ENCODE measurements around the gene KCNIP3.
"Not testable (repeated sequence)": the region's sequence is repeated elsewhere in the genome, so short reads cannot be mapped to it uniquely, and the experiment has no call there.

The KCNIP3 gene

GRCh38 chr2:95296880-95297487 lies at the start of gene KCNIP3:
Gene KCNIP3, plus strand, starts transcription at chr2:95297347. Its CDS starts 92 bp downstream, at chr2:95297439.
- no peak for DNase-seq

- DNase-seq = no peak
Measured at GRCh38 chr2:95258271-95258670, 38.9 kb upstream of the KCNIP3 start.

DNA sequence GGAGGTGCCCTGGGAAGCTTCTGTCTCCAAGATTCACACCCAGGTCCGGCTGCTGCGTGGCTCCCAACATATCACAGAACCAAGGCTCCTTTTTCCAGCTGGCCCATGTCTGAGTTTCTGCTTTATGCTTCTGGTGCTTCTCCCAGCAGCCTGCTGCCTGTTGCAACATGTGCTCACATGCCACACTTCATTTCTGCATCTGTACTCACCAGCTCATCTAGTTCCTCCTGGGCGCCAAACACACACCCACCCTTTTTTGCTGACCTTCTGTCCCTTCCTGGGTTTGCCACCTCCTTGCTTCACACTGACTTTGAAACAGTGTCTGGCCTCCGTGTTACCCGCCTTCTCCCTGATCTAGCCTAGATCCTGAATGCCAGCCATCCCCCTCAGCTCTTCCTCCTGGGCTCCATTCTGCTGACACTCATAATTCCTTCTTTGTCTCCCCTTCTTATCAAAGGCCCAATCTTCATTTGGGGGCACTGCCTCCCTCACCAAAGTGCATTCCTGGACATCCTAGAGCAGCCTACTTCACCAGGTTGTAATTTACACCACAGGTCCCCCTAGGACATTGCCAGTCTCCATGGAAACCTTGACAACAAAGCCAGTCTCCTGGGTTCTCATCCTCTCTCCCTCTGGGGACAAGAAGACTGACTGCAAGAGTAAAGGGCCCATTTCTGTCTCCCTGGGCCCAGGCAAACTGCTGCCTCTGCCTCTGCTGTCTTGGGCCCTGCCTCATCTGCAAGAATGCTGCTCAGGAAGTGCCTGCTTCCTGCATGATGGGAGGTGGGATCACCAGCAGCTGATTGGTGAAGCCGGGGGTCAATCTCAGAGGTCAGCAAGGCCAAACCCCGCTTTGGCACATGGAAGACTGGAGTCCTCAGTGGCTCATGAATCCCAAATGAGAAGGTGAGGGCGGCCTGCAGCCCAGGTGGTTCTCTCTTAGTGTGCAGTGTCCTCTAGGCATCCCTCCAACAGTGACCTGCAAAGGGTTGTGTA lies 36.8 kb upstream of the KCNIP3 start:
- no peak for DNase-seq

GRCh38 chr2:95261602-95262001 lies 35.5 kb upstream of the KCNIP3 start:
- DNase-seq = no peak

DNA sequence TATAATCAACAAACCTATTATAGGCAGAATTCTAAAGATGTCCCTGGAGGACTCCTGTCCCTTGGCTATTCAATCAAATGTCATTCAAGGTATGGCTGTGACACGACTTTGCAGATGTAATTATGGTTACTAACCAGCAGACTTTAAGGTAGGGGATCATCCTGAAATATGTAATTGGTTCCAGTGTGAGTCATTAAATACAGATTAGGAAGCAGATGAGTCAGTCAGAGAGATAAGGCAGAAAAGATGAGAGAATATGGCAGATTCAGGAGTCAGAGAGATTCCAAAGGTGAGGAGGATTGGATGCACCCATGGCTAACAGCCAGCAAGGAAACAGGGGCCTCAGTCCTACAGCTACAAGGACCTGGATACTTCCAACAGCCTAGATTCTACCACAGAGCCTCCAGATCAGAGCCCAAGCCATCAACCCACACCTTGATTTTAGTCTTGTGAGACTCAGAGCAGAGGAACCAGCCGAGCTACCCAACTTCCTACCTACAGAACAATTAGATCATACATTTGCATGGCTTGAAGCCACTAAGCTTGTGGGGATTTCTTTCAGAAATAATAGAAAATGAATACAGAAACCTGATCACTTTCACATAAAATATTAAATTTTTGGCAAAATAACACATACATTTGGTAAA lies 34.1 kb upstream of the KCNIP3 start:
- DNase-seq = no peak

- DNase-seq = no peak
Measured at GRCh38 chr2:95264624-95265023, 32.5 kb upstream of the KCNIP3 start.

DNA sequence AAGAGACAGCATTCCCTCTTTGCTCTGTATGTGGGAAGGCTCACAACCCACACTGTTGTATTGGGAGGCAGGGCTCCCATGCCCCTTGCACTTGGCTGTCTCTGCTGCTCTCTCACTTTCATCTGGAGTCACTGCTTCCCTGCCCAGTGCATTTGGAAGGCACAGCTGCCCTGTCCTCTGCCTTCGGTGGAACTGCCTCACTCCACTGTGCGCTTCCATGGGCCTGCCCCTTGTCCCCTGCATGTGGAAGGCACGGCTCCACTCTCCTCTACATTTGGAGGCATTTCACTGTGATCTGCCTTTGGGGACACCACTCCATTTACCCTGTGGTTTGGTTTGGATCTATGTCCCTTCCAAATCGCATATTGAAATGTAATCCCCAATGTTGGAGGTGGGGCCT lies 32.0 kb upstream of the KCNIP3 start:
- no peak for DNase-seq

DNA sequence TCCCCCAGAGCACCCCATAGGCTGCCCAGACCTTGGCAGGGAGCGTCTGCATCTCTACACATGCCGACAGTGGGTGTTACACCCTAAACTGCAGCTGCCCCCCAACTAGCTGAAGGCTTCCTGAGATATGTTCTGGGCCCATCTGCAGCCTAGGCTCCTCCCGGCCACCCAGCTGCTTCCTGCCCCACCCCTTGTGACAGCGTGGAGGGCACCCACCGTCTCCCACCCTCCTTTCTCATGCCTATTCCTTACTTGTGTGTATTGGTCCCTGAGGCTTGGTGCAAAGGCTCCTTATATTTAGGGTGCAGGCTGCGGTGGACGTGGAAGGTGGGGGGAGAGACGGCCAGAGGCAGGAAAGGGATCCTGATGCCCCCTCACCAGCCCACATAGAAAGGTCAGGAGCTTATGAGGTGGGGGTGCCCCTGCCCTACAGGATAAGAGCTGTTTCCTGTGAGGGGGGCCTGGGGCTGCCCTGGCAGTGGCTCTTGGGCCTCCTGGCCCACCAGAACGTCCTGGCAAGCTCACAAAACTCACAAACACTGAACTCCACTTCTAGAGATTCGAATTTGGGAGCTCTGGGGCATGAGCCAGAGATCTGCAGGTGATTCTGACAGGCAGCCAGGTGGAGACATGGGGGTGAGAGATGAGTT lies 30.2 kb upstream of the KCNIP3 start:
- DNase-seq = no peak

- no peak for DNase-seq
Measured at GRCh38 chr2:95267458-95268210, 29.5 kb upstream of the KCNIP3 start.

GRCh38 chr2:95268211-95269035 lies 28.7 kb upstream of the KCNIP3 start:
- DNase-seq = no peak

GRCh38 chr2:95269036-95269680 lies 28.0 kb upstream of the KCNIP3 start:
- no peak for DNase-seq

GRCh38 chr2:95269745-95270144 lies 27.4 kb upstream of the KCNIP3 start:
- DNase-seq = not testable (repeated sequence)

DNA sequence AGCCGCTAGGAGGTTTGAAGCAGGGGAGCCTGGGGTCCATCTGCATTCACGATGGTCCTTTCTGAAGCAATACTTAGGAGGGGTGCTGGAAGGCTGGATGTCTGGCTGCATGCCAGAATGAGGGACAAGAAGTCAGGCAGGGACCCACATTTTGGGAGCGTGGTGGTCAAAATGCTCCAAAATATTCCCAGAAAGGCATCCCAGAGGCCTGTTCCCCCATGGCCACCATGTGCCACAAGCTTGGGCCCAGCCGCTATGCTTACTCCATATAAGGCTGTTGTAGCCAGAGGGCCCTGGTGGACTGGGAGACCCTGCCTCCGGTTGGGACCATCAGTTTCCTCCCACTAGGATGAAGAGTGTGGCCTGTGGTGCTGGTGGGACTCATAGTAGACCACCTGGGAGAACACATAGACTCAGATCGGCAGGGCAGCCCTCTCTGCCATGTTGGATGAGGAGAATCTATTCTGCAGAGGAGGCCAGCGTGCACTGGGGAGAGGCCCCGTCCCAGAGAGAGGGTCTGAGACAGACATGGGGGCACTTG lies 26.5 kb upstream of the KCNIP3 start:
- DNase-seq = no peak

GRCh38 chr2:95271381-95271971 lies 25.7 kb upstream of the KCNIP3 start:
- no peak for DNase-seq

DNA sequence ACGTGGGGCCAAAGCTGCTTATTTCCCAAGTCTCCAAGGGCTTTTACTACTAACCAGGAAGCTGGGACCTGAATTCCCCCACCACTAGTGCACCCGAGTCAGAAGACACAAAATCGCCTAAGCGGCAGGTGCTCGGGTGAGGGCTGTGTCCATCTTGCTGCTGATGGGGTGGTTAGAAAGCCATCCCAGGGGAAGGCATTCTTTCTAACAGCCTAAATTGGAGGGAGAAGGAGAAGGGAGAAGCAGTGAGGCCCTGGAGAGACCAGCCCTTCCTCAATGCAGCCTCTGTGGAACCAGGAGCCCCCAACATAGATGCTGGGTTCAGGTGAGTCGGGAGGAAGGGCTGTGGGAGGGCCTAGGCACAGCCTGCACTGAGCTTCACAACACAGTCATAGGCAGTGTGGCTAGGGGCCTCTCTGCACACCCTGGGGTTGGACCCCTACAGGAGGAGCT lies 24.8 kb upstream of the KCNIP3 start:
- no peak for DNase-seq

DNA sequence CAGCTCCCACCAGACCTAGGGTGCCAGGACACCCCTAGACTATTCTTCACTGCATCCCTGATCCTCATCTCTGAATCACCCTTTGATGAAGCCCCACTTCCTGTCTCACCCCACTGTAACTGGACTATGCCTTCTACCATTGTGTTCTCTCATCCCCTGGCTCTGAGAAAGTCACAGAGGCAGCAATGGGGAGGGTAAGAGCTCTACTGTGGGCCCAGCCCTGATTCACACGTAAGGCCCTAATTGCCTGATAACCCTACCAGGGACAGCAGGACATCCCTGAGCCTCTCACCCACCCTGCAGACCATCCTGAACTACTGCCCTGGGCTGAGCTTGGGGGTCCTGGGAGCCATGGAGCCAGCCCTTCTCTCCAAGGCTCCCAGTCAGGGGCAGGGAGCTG lies 24.4 kb upstream of the KCNIP3 start:
- no peak for DNase-seq

DNA sequence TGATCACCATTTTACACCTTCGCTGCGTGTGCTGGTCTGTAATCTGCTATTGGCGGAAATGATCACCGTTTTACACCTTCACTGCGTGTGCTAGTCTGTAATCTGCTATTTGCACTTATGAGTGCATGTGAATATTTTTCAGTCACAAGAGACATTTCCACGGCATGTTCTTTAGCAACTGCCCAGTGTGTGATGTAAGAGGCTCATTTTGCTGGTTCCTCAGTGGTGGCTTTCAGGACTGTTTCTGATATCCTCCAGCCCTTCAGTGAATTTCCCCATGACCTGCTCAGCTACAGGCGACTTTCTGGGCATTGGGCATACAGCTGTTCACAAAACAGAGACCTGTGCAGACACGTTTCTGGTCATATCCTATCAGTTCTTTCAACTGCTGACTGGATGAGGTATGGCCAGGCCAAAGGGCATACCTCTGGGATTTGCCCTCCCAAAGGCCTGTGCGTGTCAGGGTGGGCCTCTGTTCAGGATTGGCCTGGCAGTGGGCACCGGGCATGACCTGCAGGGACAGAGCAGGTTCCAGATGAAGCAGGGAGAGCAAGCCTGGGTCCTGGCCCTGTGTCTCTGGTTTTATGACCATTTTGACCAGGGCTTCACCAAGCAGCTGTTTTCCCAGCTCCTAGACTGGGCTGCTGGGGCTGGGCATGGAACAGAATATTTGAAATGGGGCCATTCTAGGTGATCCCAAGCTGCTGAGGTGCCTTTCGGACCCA lies 23.4 kb upstream of the KCNIP3 start:
- DNase-seq = no peak

GRCh38 chr2:95274291-95275150 lies 22.6 kb upstream of the KCNIP3 start, which contains the start of gene PROM2:
Gene PROM2, plus strand, starts transcription at chr2:95274449. Its CDS starts 137 bp downstream, at chr2:95274586.
- no peak for DNase-seq

Data from stimulated activated CD4-positive, alpha-beta T cell treated with anti-CD3 and anti-CD28 coated beads, Interleukin-4, amount 100 ng/mL, for 4 hours (primary cell).